Osteocyte (in vitro differentiated cells): ENCODE data around the gene OCEL1. TPM values are rescaled to one million over a fixed set of nuclear protein-coding genes. Genes with fewer than 3 reads are reported as not detected.

ENCODE experiments used
- DNase-seq: peaks from one replicate; pipeline ENCODE4 v3.0.0; 2021; ENCODE audit warnings: mixed read lengths; ENCODE audit not compliant: unreplicated experiment; ENCODE audit errors: extremely low spot score
- H3K27ac Mint-ChIP-seq: one replicate; pipeline ENCODE4 v1.8.0; 2021; ENCODE audit warnings: mild to moderate bottlenecking, mixed read lengths; ENCODE audit not compliant: unreplicated experiment
- H3K27me3 Mint-ChIP-seq: one replicate; pipeline ENCODE4 v1.8.0; 2021; ENCODE audit warnings: mixed read lengths; ENCODE audit not compliant: unreplicated experiment
- H3K36me3 Mint-ChIP-seq: one replicate; pipeline ENCODE4 v1.8.0; 2021; ENCODE audit warnings: mixed read lengths; ENCODE audit not compliant: unreplicated experiment
- H3K4me1 Mint-ChIP-seq: one replicate; pipeline ENCODE4 v1.8.0; 2021; ENCODE audit warnings: mixed read lengths; ENCODE audit not compliant: unreplicated experiment
- H3K4me3 Mint-ChIP-seq: one replicate; pipeline ENCODE4 v1.8.0; 2021; ENCODE audit warnings: mild to moderate bottlenecking, moderate library complexity, mixed read lengths; ENCODE audit not compliant: unreplicated experiment
- H3K9me3 Mint-ChIP-seq: one replicate; pipeline ENCODE4 v1.8.0; 2021; ENCODE audit warnings: mixed read lengths; ENCODE audit not compliant: unreplicated experiment
- total RNA-seq: library from RNA; stranded (reverse); gene quantifications from 2 replicates; pipeline ENCODE4 v1.2.1, GENCODE V29; 2021
- TF ChIP-seq, protein P1 (sequence below): fragments of 200-600 bp; sonication (generic); IDR thresholded peaks from 2 replicates; pipeline ENCODE4 v1.5.0; 2021; ENCODE audit warnings: antibody characterized with exemption, mild to moderate bottlenecking, moderate library complexity

Gene OCEL1
- total RNA-seq, 1 donor from 2014 or later: 28.5 TPM

DNA sequence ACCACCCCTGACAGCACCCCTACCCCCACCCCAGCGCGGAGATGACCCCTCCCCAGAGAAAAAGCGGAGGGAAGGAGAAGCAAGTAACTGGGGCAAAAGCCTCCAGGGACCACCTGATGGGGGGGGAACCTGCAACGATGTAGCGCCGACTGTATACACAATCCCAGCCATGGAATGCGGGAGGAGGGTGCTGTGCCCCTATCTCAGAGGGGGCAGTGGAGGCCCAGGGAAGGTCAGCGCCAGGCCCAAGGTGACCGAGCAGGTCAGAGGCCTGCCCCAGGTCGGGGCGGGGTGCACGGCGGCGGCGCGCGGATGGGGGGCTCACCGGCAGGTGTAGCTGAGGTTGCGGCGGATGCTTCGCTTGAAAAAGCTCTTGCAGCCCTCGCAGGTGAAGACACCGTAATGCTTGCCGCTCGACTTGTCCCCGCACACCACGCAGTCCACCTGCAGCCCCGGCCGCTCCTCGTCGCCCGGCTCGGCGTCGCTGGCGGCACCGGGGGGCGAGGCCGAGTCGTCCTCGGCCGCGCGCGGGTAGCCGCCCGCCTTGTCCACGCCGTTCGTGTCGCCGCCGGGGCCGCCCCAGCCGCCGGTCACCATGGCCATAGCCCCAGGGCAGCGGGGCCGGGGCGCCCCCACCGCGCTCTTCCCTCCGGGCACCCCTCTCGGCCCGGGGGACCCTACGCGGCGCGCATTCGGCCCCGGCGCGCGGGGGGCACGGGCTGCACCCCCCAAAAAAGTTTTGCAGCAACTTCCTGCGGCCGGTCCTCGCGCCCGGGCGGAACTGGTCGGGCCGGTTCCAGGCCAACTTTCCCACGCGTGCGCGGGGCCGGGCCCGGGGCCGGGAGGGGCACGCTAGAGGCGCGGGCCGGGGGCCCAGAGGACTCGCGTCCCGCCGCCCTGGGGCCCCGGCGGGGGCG lies 18.9 kb downstream of the OCEL1 start:
- Mint-ChIP-seq H3K36me3 (no peaks in the 10 kb centered on the region), H3K27ac (peak overlapping the region; percentile 87), H3K4me1 (peaks cover 59% of the 10 kb centered on the region), H3K27me3 (no peaks in the 10 kb centered on the region), H3K4me3 (peak overlapping the region; percentile 90), H3K9me3 (no peaks in the 10 kb centered on the region)
- TF ChIP-seq, protein P1, sequence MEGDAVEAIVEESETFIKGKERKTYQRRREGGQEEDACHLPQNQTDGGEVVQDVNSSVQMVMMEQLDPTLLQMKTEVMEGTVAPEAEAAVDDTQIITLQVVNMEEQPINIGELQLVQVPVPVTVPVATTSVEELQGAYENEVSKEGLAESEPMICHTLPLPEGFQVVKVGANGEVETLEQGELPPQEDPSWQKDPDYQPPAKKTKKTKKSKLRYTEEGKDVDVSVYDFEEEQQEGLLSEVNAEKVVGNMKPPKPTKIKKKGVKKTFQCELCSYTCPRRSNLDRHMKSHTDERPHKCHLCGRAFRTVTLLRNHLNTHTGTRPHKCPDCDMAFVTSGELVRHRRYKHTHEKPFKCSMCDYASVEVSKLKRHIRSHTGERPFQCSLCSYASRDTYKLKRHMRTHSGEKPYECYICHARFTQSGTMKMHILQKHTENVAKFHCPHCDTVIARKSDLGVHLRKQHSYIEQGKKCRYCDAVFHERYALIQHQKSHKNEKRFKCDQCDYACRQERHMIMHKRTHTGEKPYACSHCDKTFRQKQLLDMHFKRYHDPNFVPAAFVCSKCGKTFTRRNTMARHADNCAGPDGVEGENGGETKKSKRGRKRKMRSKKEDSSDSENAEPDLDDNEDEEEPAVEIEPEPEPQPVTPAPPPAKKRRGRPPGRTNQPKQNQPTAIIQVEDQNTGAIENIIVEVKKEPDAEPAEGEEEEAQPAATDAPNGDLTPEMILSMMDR: no peak
- no peak for DNase-seq

DNA sequence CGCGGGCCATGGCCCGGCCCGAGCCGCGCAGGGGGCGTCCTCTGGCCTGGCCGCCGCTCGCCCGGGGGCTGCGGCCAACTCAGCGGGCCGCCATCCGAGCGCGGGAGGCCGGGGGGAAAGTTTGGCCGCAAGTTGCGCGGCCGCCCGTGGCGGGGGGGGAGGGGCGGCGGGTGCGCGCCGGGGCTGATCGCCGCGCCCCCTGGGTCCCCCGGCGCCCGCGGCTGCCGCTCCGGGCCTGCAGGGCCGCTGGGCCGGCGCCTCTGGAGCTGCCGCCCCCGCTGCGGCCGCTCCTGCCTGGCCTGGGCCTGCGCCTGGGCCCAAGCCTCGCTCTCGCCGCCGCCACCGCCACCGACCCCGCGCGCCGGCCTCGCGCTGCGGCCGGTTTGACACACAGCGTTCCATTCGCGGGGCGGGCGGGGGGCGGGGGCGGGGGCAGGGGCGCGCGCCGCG lies 19.5 kb downstream of the OCEL1 start, which contains the start of gene NR2F6:
TSS of gene NR2F6 (minus strand) at position 385 of the 450 bp plus-strand sequence. CDS start 699 bp downstream, outside the sequence.
- DNase-seq: no peak
- Mint-ChIP-seq H3K36me3 (no peaks in the 10 kb centered on the region), H3K9me3 (no peaks in the 10 kb centered on the region), H3K27me3 (no peaks in the 10 kb centered on the region), H3K4me1 (peaks cover 59% of the 10 kb centered on the region), H3K4me3 (peak within 1 kb of the TSS; percentile 90), H3K27ac (peak within 1 kb of the TSS; percentile 87)
- TF ChIP-seq, protein P1: no peak

DNA sequence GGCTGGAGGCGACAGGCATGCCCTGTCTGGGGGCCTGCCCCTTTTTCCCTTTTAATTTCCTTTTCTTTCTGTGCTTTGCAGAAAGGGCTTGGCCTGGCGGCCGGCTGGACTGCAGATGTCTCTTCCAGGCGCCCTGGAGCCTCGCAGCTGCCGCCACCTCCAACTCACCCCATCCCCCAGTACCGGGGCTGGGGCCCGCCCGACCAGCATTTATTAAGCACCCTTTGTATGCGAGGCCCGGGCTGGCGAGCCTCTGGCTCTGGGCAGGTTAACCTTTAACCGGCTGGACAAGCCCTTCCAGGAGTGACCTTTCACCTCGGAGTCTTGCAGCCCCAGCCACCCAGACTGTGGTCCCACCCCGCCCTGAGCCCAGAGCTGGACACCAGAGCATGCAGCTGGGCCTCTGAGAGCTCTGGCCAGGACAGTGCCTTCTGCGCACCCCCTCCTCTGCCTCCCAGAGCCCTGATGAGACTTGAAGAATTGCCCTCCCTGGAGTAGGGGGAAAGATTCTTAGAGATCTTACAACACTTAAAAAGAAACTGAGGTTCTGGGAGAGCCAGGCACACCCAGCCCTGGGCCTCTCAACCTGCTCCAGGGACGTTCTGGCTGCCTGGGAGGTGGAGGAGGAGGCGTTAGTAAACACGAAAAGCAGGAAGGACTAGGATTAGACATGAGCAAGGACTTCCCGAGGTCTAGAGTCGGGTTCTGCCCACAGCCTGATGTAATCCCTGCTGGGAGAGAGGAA lies 20.8 kb downstream of the OCEL1 start:
- TF ChIP-seq, protein P1: no peak

DNA sequence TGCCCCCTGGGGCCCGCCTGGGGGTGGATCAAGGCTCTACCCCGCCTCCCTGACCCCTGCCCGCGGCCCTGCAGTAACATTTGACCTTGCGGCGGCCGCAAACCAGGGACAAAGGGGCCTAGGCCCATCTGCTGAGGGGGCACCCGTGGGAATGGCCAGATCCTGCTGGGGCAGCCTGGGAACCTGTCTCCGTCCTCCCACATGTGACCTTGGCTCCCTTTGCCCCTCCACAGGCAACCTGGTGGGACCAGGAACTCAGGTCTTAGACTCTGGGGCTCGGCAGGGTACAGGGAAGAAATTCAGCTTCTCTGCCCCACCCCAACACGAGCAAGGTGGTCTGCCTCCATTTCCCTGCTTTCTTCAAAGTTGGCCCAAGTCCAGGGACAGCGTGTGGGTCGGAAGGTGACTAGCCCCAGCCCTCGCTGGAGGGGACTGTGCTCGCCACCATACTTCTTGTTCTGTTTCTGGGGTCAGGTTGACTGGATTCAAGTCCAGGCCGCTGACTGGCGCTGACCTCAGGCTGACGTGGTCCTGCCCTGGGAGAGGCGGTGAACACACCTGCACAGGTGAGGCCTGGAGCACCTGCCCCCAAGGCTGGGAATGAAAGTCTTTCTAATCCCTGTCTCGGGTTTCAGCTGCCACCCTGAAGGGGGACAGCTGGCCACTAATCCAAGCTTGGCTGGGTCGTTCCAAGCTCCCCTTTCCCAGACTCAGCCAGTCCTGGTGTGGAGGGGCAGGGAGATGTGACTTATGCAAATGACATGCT lies 22.2 kb downstream of the OCEL1 start:
- H3K9me3 Mint-ChIP-seq: no peaks in the 10 kb centered on the region
- TF ChIP-seq, protein P1: no peak
- H3K27ac Mint-ChIP-seq: no peak overlapping the region
- DNase-seq: no peak
- H3K4me3 Mint-ChIP-seq: no peak overlapping the region
- no peaks in the 10 kb centered on the region for H3K36me3 Mint-ChIP-seq
- H3K4me1 Mint-ChIP-seq: peaks cover 40% of the 10 kb centered on the region
- no peaks in the 10 kb centered on the region for H3K27me3 Mint-ChIP-seq

More for the DNA sequence above, 20.8 kb downstream of the OCEL1 start:
- no peaks in the 10 kb centered on the region for H3K36me3 Mint-ChIP-seq
- no peak for DNase-seq
- H3K4me1 Mint-ChIP-seq: peaks cover 48% of the 10 kb centered on the region
- no peaks in the 10 kb centered on the region for H3K9me3 Mint-ChIP-seq
- peak overlapping the region; percentile 87 for H3K27ac Mint-ChIP-seq
- H3K4me3 Mint-ChIP-seq: peak overlapping the region; percentile 81
- H3K27me3 Mint-ChIP-seq: no peaks in the 10 kb centered on the region
